ENCODE measurements around the gene SLC35B4.

DNA sequence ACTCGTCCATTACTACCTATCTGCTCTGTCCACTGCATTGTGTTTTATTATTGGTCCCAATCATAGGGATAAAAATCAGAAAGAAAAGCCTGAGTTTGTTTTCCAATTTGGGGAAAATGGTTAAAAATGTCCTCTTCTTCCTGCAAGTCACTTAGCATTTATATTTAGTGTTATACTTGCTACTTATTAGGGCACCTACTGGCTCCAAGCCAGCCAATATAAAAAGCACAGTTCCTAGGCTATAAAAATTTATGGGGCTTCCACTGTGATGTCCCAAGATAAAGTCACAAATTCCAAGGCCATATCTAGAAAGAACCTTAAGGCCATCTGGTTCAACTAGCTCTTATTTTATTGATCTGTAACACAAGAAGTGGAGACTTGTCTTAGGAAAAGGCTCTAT, 3.2 kb downstream of the SLC35B4 start:
- TF ChIP-seq FOXM1 (IDR thresholded peaks at IDR 0.05; ENCODE audit: borderline replicate concordance, low read depth): no peak
- no peak for TF ChIP-seq EP300 (IDR thresholded peaks at IDR 0.05; ENCODE audit: borderline replicate concordance)
